ENCODE results near the gene TERB1. TPM values are rescaled to one million over a fixed set of nuclear protein-coding genes. Genes with fewer than 3 reads are reported as not detected.

The TERB1 gene
- total and polyA plus RNA-seq, 2 donors (not counting 3 experiments of a cell fraction or from before 2014, with no cell fraction given): not detected

DNA sequence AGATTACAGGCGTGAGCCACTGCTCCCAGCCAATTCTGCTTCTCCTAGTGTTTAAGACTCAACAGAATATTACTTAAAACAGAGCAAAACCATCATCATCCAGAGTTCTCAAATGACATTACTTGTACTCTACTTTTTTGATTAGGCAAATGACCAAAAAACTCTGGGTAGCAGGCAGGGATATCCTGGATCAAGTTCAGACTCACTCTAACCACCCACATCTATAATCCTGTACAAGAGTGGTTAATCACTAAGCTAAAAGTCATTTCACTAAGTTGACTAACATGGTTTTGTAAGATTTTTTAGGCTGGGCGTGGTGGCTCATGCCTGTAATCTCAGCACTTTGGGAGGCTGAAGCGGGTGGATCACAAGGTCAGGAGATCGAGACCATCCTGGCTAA is 22.6 kb upstream of the TERB1 start:
- FAIRE-seq (no peak), DNase-seq (ENCODE audit: low read depth, low spot score) (no peak)
- intact Hi-C loops (cut with micrococcal nuclease) (no loop called here), dilution Hi-C loops (cut with MboI; ENCODE audit: extremely low pct_ligation_motif_present, low sequenced_read_pairs) (no loop called here)
- Histone ChIP-seq H3K9me3 (replicated peaks; ENCODE audit: control insufficient read depth, insufficient read depth, low read length) (no peaks in the 10 kb centered on the region), H3K27me3 (ENCODE audit: control insufficient read depth in 2 of 2, insufficient read depth in 2 of 2, low read length in 2 of 2) (no peaks in the 10 kb centered on the region), H2AFZ (ENCODE audit: low read depth, low read length) (no peak overlapping the region), H3K9me1 (replicated peaks; ENCODE audit: control insufficient read depth, extremely low read depth, insufficient read depth, low read length) (no peaks in the 10 kb centered on the region), H3K4me2 (ENCODE audit: insufficient read depth, low read length) (no peak overlapping the region), H3K4me1 (ENCODE audit: control insufficient read depth, extremely low read depth, insufficient read depth, low read length) (no peaks in the 10 kb centered on the region), H3K36me3 (ENCODE audit: control insufficient read depth in 2 of 2, extremely low read depth in 1 of 2, insufficient read depth in 2 of 2, low read length in 2 of 2) (peaks cover 15 to 16% of the 10 kb centered on the region in 2 experiments), H3K79me2 (ENCODE audit: control insufficient read depth, insufficient read depth, low read length) (peaks cover 15% of the 10 kb centered on the region), H3K9ac (replicated peaks; ENCODE audit: extremely low read depth, insufficient read depth, low read length) (no peak overlapping the region), H3K4me3 (replicated peaks in 1 of 3; ENCODE audit: insufficient read depth in 1 of 3, low read depth in 1 of 3, low read length in 3 of 3) (no peak overlapping the region), H4K20me1 (replicated peaks; ENCODE audit: control insufficient read depth, extremely low read depth, insufficient read depth, low read length) (no peaks in the 10 kb centered on the region), H3K27ac (ENCODE audit: insufficient read depth, low read depth, low read length) (no peak overlapping the region)
- ChIA-PET POLR2A (no interaction called here), CTCF (interaction anchor here (0.9 to 2.7 kb wide), 3 partner anchors 44 to 161 kb away, joined by 3 to 18 read pairs (median 4); no protein-coding TSS in a partner anchor)
- TF ChIP-seq POLR2A (IDR thresholded peaks at IDR 0.05; ENCODE audit: low read depth, low read length) (no peak), MYC (IDR thresholded peaks at IDR 0.05; ENCODE audit: low read depth, low read length) (no peak), EZH2 (IDR thresholded peaks at IDR 0.05; ENCODE audit: borderline replicate concordance, low read depth, low read length, severe bottlenecking) (no peak), MAX (IDR thresholded peaks at IDR 0.05; ENCODE audit: insufficient read depth, insufficient read length) (no peak), FOS (IDR thresholded peaks at IDR 0.05; ENCODE audit: borderline replicate concordance, insufficient read depth, low read length) (no peak), POLR2AphosphoS5 (IDR thresholded peaks at IDR 0.05; ENCODE audit: insufficient read depth, low read depth, low read length) (no peak), GATA2 (IDR thresholded peaks at IDR 0.05; ENCODE audit: insufficient read depth, insufficient read length, low read depth, low read length) (no peak), JUN (IDR thresholded peaks at IDR 0.05; ENCODE audit: borderline replicate concordance, insufficient read depth, insufficient read length, low read depth) (no peak), CTCF (IDR thresholded peaks at IDR 0.05; ENCODE audit: extremely low read depth in 1 of 2, insufficient read depth in 1 of 2, low read depth in 1 of 2, low read length in 2 of 2) (no peak)
- BruUV-seq (replicated peaks): no TSS peak

Data from endothelial cell of umbilical vein (primary cell).